ENCODE data around the gene PPP2R5C. TPM values are rescaled to one million over a fixed set of nuclear protein-coding genes. Genes with fewer than 3 reads are reported as not detected.

Gene PPP2R5C
- total RNA-seq, 2 experiments from 2014 or later, result 238 to 242 TPM

GRCh38 chr14:101953151-101953550 is 191.6 kb downstream of the PPP2R5C start:
- Mint-ChIP-seq H3K4me3 (no peak overlapping the region), H3K4me1 (ENCODE audit: low read depth) (peaks cover 6% of the 10 kb centered on the region), H3K36me3 (ENCODE audit: low read depth) (no peaks in the 10 kb centered on the region), H3K9me3 (no peaks in the 10 kb centered on the region), H3K27me3 (no peaks in the 10 kb centered on the region), H3K27ac (no peak overlapping the region)
- ATAC-seq (no peak), DNase-seq (no peak)
- intact Hi-C loops (cut with micrococcal nuclease), result no loop called here
- POLR2A ChIA-PET, result interaction anchor here (0.7 to 0.8 kb wide), 2 partner anchors 18 to 22 kb away, joined by 3 to 9 read pairs; no protein-coding TSS in a partner anchor
- no peak for TF ChIP-seq CTCF (IDR thresholded peaks at IDR 0.05)
- CTCF ChIA-PET, result interaction anchor here (1.0 to 1.7 kb wide), 3 partner anchors 13 to 183 kb away, joined by 3 to 4 read pairs (median 4); no protein-coding TSS in a partner anchor

GRCh38 chr14:101954501-101954900 is 193.0 kb downstream of the PPP2R5C start:
- CTCF ChIA-PET, result interaction anchor here (2.4 kb wide), 1 partner anchor 142 kb away, joined by 4 read pairs; no protein-coding TSS in a partner anchor
- intact Hi-C loops (cut with micrococcal nuclease), result no loop called here
- Mint-ChIP-seq H3K27me3 (no peaks in the 10 kb centered on the region), H3K4me1 (ENCODE audit: low read depth) (no peaks in the 10 kb centered on the region), H3K27ac (no peak overlapping the region), H3K9me3 (no peaks in the 10 kb centered on the region), H3K4me3 (no peak overlapping the region), H3K36me3 (ENCODE audit: low read depth) (no peaks in the 10 kb centered on the region)
- no peak for TF ChIP-seq CTCF (IDR thresholded peaks at IDR 0.05)
- ATAC-seq (no peak), DNase-seq (no peak)
- POLR2A ChIA-PET, result no interaction called here

- ChIA-PET POLR2A (no interaction called here), CTCF (interaction anchor here (0.7 to 2.4 kb wide), 5 partner anchors 10 to 360 kb away, joined by 3 to 4 read pairs (median 3); no protein-coding TSS in a partner anchor)
- no peak for ATAC-seq
Measured at GRCh38 chr14:101955695-101956161, 194.2 kb downstream of the PPP2R5C start.

GRCh38 chr14:101956179-101956885 is 194.8 kb downstream of the PPP2R5C start:
- no peak overlapping the region for H3K4me3 Mint-ChIP-seq
- no peak for ATAC-seq
- no peaks in the 10 kb centered on the region for H3K9me3 Mint-ChIP-seq
- no peaks in the 10 kb centered on the region for H3K27me3 Mint-ChIP-seq
- no peak for DNase-seq
- no peak overlapping the region for H3K27ac Mint-ChIP-seq
- H3K36me3 Mint-ChIP-seq (ENCODE audit: low read depth), result no peaks in the 10 kb centered on the region
- TF ChIP-seq CTCF (IDR thresholded peaks at IDR 0.05), result no peak
- CTCF ChIA-PET, result interaction anchor here (0.7 to 2.4 kb wide), 5 partner anchors 9 to 360 kb away, joined by 3 to 4 read pairs (median 3); no protein-coding TSS in a partner anchor
- POLR2A ChIA-PET, result interaction anchor here (1.4 kb wide), 1 partner anchor 8 kb away, joined by 4 read pairs; no protein-coding TSS in a partner anchor
- intact Hi-C loops (cut with micrococcal nuclease), result no loop called here
- H3K4me1 Mint-ChIP-seq (ENCODE audit: low read depth), result peaks cover 6% of the 10 kb centered on the region

More at GRCh38 chr14:101955695-101956161, 194.2 kb downstream of the PPP2R5C start:
- intact Hi-C loops (cut with micrococcal nuclease), result no loop called here
- no peaks in the 10 kb centered on the region for H3K27me3 Mint-ChIP-seq
- H3K9me3 Mint-ChIP-seq, result no peaks in the 10 kb centered on the region
- H3K27ac Mint-ChIP-seq, result no peak overlapping the region
- H3K4me1 Mint-ChIP-seq (ENCODE audit: low read depth), result peaks cover 3% of the 10 kb centered on the region
- H3K36me3 Mint-ChIP-seq (ENCODE audit: low read depth), result no peaks in the 10 kb centered on the region
- no peak for TF ChIP-seq CTCF (IDR thresholded peaks at IDR 0.05)
- no peak for DNase-seq
- H3K4me3 Mint-ChIP-seq, result no peak overlapping the region
